GM23338 (cell line): Measurements from ENCODE around the gene DNAJB8. TPM values are rescaled to one million over a fixed set of nuclear protein-coding genes. Genes with fewer than 3 reads are reported as not detected.
A peak's percentile ranks its signal among the peaks of the same experiment; 100 is the strongest.

Source experiments
- ATAC-seq: fragments of 200-7000 bp; cut with Tn5 transposase; 3 replicates; pipeline ENCODE4 v1.9.1; 2020
- DNase-seq: peaks from one replicate; pipeline ENCODE4 v3.0.0-alpha.2; 2015; ENCODE audit warnings: low spot score
- H2AFZ ChIP-seq: fragments of 200-600 bp; sonication (generic); 2 replicates; pipeline ENCODE4 v1.8.0; 2016; ENCODE audit warnings: antibody characterized with exemption, mild to moderate bottlenecking, moderate library complexity
- H3F3A ChIP-seq: fragments of 200-600 bp; sonication (generic); replicated peaks from 2 replicates; pipeline ENCODE4 v1.8.0; 2017; ENCODE audit warnings: antibody characterized with exemption, mixed run types, low read depth
- H3K27ac ChIP-seq: fragments of 200-600 bp; sonication (generic); 2 replicates; pipeline ENCODE4 v1.6.1; 2016; ENCODE audit warnings: low read depth
- H3K27me3 ChIP-seq: fragments of 200-600 bp; sonication (generic); 2 replicates; pipeline ENCODE4 v1.8.0; 2016; ENCODE audit warnings: mild to moderate bottlenecking, mixed run types, moderate library complexity; ENCODE audit not compliant: insufficient read depth
- H3K36me3 ChIP-seq: fragments of 200-600 bp; sonication (generic); 2 replicates; pipeline ENCODE4 v1.8.0; 2016; ENCODE audit warnings: mild to moderate bottlenecking; ENCODE audit not compliant: insufficient read depth
- H3K4me1 ChIP-seq: fragments of 200-600 bp; sonication (generic); 2 replicates; pipeline ENCODE4 v1.8.0; 2016; ENCODE audit warnings: mild to moderate bottlenecking, moderate library complexity; ENCODE audit not compliant: insufficient read depth
- H3K4me2 ChIP-seq: fragments of 200-600 bp; sonication (generic); 2 replicates; pipeline ENCODE4 v1.7.1; 2017; ENCODE audit warnings: mixed run types
- H3K4me3 ChIP-seq: fragments of 200-600 bp; sonication (generic); 2 replicates; pipeline ENCODE4 v1.6.1; 2016; ENCODE audit warnings: mixed run types
- H3K79me2 ChIP-seq: fragments of 200-600 bp; sonication (generic); replicated peaks from 2 replicates; pipeline ENCODE4 v1.8.0; 2017; ENCODE audit warnings: mild to moderate bottlenecking; ENCODE audit not compliant: insufficient read depth
- H3K9me2 ChIP-seq: fragments of 200-600 bp; sonication (generic); 2 replicates; pipeline ENCODE4 v1.8.0; 2017; ENCODE audit not compliant: insufficient read depth
- H4K20me1 ChIP-seq: fragments of 200-600 bp; sonication (generic); replicated peaks from 2 replicates; pipeline ENCODE4 v1.8.0; 2017; ENCODE audit warnings: mild to moderate bottlenecking; ENCODE audit not compliant: insufficient read depth
- H3K27ac Mint-ChIP-seq: 2 replicates; pipeline ENCODE4 v1.8.0; 2020; ENCODE audit warnings: inconsistent platforms, mild to moderate bottlenecking, moderate library complexity, mixed read lengths
- H3K27me3 Mint-ChIP-seq: 3 replicates; pipeline ENCODE4 v1.8.0; 2022; ENCODE audit warnings: low read depth, mild to moderate bottlenecking, moderate library complexity, mixed read lengths, inconsistent platforms; ENCODE audit not compliant: insufficient read depth, poor library complexity
- H3K36me3 Mint-ChIP-seq: 3 replicates; pipeline ENCODE4 v1.8.0; 2021; ENCODE audit warnings: low read depth, mild to moderate bottlenecking, inconsistent platforms, moderate library complexity, mixed read lengths
- H3K4me1 Mint-ChIP-seq: 3 replicates; pipeline ENCODE4 v1.8.0; 2020; ENCODE audit warnings: mild to moderate bottlenecking, inconsistent platforms, mixed read lengths
- H3K4me3 Mint-ChIP-seq: 3 replicates; pipeline ENCODE4 v1.8.0; 2021; ENCODE audit warnings: moderate library complexity, mild to moderate bottlenecking, inconsistent platforms, mixed read lengths
- H3K9me3 Mint-ChIP-seq: 3 replicates; pipeline ENCODE4 v1.8.0; 2020; ENCODE audit warnings: moderate library complexity, mild to moderate bottlenecking, inconsistent platforms, mixed read lengths
- CREB1 ChIP-seq: fragments of 250-450 bp; sonication (Bioruptor Pico); IDR thresholded peaks from 2 replicates; pipeline ENCODE4 v1.5.0; 2020; ENCODE audit warnings: low read depth, mild to moderate bottlenecking, moderate library complexity
- EZH2 ChIP-seq: fragments of 200-600 bp; sonication (generic); IDR thresholded peaks from one replicate; pipeline ENCODE4 v1.8.0; 2017; ENCODE audit warnings: antibody characterized with exemption, mild to moderate bottlenecking, low read depth; ENCODE audit not compliant: unreplicated experiment
- EZH2phosphoT487 ChIP-seq: fragments of 200-600 bp; sonication (generic); IDR thresholded peaks from one replicate; pipeline ENCODE4 v1.8.1; 2018; ENCODE audit warnings: antibody characterized with exemption; ENCODE audit not compliant: unreplicated experiment
- JUNB ChIP-seq: IDR thresholded peaks from one replicate; pipeline ENCODE4 v1.6.1; 2016; ENCODE audit warnings: antibody characterized with exemption; ENCODE audit not compliant: unreplicated experiment
- NANOG ChIP-seq: IDR thresholded peaks from 2 replicates; pipeline ENCODE4 v1.6.1; 2016; ENCODE audit warnings: antibody characterized with exemption, borderline replicate concordance
- POLR2AphosphoS5 ChIP-seq: IDR thresholded peaks from 2 replicates; pipeline ENCODE4 v1.6.1; 2016; ENCODE audit warnings: antibody characterized with exemption, low read depth
- STAT1 ChIP-seq: IDR thresholded peaks from one replicate; pipeline ENCODE4 v1.6.1; 2016; ENCODE audit warnings: antibody characterized with exemption; ENCODE audit not compliant: unreplicated experiment
- ZNF114 ChIP-seq: fragments of 250-450 bp; sonication (Bioruptor Pico); IDR thresholded peaks from 2 replicates; pipeline ENCODE4 v1.5.0; 2020; ENCODE audit warnings: mild to moderate bottlenecking, moderate library complexity
- ZNF331 ChIP-seq: fragments of 250-450 bp; sonication (Bioruptor Pico); IDR thresholded peaks from 2 replicates; pipeline ENCODE4 v1.5.0; 2020; ENCODE audit warnings: low read depth, mild to moderate bottlenecking, moderate library complexity
- polyA plus RNA-seq: library from polyadenylated mRNA; unstranded; fragments of >200 nt; fragmentation: Nextera tagmentation; extraction: Ambion mirVana; gene quantifications from 2 replicates; pipeline ENCODE4 v1.2.1, GENCODE V29; 2016
- total RNA-seq: library from RNA; depleted of rRNA; stranded (reverse); fragments of >200 nt; shearing (Covaris generic); gene quantifications from 2 replicates; pipeline ENCODE4 v1.2.3, GENCODE V29; 2014
- TF ChIP-seq, protein P1 (sequence below): IDR thresholded peaks from 2 replicates; pipeline ENCODE4 v1.6.1; 2016; ENCODE audit warnings: antibody characterized with exemption
- TF ChIP-seq, protein P2 (sequence below), 2 experiments: fragments of 200-600 bp in 1 of 2; sonication (generic) in 1 of 2; conservative IDR thresholded peaks; 2 replicates each; pipeline versions ENCODE4 v1.5.1 to v1.6.1; 2016 to 2017; ENCODE audit warnings: antibody characterized with exemption in 2 of 2, low read depth in 2 of 2, mild to moderate bottlenecking in 2 of 2, moderate library complexity in 1 of 2
- TF ChIP-seq, protein P3 (sequence below): fragments of 250-450 bp; sonication (Bioruptor Pico); IDR thresholded peaks from 2 replicates; pipeline ENCODE4 v1.5.0; 2020; ENCODE audit warnings: mild to moderate bottlenecking, moderate library complexity
- TF ChIP-seq, protein P4 (sequence below): IDR thresholded peaks from one replicate; pipeline ENCODE4 v1.6.1; 2018; ENCODE audit warnings: antibody characterized with exemption; ENCODE audit not compliant: unreplicated experiment

DNAJB8 gene
- total and polyA plus RNA-seq, 2 experiments from 2014 or later, result not detected

DNA sequence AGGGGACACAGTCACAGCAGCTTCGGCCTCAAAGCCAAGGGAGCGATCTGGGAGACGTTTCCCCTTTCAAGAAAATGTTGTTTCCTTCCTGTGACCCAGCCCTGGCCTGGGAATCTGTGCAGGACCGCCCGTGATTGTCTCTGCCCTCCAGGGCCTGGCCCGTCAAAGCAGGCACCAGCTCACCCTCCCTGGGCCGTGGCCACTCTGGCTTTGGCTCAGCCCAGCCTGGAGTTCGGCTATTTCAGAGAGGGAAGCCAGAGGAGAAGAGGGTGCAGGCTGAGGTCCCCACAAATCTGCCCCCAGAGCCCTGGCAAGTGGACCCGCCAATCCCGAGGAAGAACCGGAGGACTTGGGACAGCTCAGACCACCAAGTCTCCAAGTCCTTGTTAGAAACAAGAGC, 13.6 kb upstream of the DNAJB8 start:
- Histone ChIP-seq H3K4me3 (no peak overlapping the region), H3K27me3 (peaks cover 100% of the 10 kb centered on the region)
- no peak overlapping the region for H3K27ac Mint-ChIP-seq

More for the DNA sequence above, 13.6 kb upstream of the DNAJB8 start:
- Histone ChIP-seq H3K9me2 (peaks cover 11% of the 10 kb centered on the region), H3K4me2 (no peak overlapping the region), H3F3A (peaks cover 20% of the 10 kb centered on the region), H3K27ac (no peak overlapping the region), H3K36me3 (no peaks in the 10 kb centered on the region), H4K20me1 (peaks cover 6% of the 10 kb centered on the region), H2AFZ (no peak overlapping the region), H3K79me2 (no peaks in the 10 kb centered on the region), H3K4me1 (peaks cover 40% of the 10 kb centered on the region)
- H3K4me1 Mint-ChIP-seq, result peaks cover 56% of the 10 kb centered on the region
- 0 out of 3 replicates have a peak overlapping the region, but pooled peaks have one; percentile 10 for H3K4me3 Mint-ChIP-seq
- peaks cover 98% of the 10 kb centered on the region for H3K27me3 Mint-ChIP-seq
- no peaks in the 10 kb centered on the region; the same call in 2 of the 3 replicates for H3K9me3 Mint-ChIP-seq
- no peak for ATAC-seq
- DNase-seq, result no peak
- TF ChIP-seq CREB1 (CRISPR knock-in tag) (no peak), EZH2phosphoT487 (no peak), JUNB (no peak), STAT1 (no peak), NANOG (no peak), EZH2 (no peak), POLR2AphosphoS5 (no peak), ZNF331 (CRISPR knock-in tag) (no peak), ZNF114 (no peak)
- TF ChIP-seq, protein P1, sequence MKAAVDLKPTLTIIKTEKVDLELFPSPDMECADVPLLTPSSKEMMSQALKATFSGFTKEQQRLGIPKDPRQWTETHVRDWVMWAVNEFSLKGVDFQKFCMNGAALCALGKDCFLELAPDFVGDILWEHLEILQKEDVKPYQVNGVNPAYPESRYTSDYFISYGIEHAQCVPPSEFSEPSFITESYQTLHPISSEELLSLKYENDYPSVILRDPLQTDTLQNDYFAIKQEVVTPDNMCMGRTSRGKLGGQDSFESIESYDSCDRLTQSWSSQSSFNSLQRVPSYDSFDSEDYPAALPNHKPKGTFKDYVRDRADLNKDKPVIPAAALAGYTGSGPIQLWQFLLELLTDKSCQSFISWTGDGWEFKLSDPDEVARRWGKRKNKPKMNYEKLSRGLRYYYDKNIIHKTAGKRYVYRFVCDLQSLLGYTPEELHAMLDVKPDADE, result no peak
- TF ChIP-seq, protein P2, sequence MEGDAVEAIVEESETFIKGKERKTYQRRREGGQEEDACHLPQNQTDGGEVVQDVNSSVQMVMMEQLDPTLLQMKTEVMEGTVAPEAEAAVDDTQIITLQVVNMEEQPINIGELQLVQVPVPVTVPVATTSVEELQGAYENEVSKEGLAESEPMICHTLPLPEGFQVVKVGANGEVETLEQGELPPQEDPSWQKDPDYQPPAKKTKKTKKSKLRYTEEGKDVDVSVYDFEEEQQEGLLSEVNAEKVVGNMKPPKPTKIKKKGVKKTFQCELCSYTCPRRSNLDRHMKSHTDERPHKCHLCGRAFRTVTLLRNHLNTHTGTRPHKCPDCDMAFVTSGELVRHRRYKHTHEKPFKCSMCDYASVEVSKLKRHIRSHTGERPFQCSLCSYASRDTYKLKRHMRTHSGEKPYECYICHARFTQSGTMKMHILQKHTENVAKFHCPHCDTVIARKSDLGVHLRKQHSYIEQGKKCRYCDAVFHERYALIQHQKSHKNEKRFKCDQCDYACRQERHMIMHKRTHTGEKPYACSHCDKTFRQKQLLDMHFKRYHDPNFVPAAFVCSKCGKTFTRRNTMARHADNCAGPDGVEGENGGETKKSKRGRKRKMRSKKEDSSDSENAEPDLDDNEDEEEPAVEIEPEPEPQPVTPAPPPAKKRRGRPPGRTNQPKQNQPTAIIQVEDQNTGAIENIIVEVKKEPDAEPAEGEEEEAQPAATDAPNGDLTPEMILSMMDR (conservative IDR thresholded peaks at IDR 0.05; ENCODE audit: low read depth in 2 of 2), result no peak
- TF ChIP-seq, protein P3, sequence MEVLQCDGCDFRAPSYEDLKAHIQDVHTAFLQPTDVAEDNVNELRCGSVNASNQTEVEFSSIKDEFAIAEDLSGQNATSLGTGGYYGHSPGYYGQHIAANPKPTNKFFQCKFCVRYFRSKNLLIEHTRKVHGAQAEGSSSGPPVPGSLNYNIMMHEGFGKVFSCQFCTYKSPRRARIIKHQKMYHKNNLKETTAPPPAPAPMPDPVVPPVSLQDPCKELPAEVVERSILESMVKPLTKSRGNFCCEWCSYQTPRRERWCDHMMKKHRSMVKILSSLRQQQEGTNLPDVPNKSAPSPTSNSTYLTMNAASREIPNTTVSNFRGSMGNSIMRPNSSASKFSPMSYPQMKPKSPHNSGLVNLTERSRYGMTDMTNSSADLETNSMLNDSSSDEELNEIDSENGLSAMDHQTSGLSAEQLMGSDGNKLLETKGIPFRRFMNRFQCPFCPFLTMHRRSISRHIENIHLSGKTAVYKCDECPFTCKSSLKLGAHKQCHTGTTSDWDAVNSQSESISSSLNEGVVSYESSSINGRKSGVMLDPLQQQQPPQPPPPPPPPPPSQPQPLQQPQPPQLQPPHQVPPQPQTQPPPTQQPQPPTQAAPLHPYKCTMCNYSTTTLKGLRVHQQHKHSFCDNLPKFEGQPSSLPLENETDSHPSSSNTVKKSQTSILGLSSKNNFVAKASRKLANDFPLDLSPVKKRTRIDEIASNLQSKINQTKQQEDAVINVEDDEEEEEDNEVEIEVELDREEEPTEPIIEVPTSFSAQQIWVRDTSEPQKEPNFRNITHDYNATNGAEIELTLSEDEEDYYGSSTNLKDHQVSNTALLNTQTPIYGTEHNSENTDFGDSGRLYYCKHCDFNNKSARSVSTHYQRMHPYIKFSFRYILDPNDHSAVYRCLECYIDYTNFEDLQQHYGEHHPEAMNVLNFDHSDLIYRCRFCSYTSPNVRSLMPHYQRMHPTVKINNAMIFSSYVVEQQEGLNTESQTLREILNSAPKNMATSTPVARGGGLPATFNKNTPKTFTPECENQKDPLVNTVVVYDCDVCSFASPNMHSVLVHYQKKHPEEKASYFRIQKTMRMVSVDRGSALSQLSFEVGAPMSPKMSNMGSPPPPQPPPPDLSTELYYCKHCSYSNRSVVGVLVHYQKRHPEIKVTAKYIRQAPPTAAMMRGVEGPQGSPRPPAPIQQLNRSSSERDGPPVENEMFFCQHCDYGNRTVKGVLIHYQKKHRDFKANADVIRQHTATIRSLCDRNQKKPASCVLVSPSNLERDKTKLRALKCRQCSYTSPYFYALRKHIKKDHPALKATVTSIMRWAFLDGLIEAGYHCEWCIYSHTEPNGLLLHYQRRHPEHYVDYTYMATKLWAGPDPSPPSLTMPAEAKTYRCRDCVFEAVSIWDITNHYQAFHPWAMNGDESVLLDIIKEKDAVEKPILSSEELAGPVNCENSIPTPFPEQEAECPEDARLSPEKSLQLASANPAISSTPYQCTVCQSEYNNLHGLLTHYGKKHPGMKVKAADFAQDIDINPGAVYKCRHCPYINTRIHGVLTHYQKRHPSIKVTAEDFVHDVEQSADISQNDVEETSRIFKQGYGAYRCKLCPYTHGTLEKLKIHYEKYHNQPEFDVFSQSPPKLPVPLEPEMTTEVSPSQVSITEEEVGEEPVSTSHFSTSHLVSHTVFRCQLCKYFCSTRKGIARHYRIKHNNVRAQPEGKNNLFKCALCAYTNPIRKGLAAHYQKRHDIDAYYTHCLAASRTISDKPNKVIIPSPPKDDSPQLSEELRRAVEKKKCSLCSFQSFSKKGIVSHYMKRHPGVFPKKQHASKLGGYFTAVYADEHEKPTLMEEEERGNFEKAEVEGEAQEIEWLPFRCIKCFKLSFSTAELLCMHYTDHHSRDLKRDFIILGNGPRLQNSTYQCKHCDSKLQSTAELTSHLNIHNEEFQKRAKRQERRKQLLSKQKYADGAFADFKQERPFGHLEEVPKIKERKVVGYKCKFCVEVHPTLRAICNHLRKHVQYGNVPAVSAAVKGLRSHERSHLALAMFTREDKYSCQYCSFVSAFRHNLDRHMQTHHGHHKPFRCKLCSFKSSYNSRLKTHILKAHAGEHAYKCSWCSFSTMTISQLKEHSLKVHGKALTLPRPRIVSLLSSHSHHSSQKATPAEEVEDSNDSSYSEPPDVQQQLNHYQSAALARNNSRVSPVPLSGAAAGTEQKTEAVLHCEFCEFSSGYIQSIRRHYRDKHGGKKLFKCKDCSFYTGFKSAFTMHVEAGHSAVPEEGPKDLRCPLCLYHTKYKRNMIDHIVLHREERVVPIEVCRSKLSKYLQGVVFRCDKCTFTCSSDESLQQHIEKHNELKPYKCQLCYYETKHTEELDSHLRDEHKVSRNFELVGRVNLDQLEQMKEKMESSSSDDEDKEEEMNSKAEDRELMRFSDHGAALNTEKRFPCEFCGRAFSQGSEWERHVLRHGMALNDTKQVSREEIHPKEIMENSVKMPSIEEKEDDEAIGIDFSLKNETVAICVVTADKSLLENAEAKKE (CRISPR knock-in tag), result no peak
- TF ChIP-seq, protein P4, sequence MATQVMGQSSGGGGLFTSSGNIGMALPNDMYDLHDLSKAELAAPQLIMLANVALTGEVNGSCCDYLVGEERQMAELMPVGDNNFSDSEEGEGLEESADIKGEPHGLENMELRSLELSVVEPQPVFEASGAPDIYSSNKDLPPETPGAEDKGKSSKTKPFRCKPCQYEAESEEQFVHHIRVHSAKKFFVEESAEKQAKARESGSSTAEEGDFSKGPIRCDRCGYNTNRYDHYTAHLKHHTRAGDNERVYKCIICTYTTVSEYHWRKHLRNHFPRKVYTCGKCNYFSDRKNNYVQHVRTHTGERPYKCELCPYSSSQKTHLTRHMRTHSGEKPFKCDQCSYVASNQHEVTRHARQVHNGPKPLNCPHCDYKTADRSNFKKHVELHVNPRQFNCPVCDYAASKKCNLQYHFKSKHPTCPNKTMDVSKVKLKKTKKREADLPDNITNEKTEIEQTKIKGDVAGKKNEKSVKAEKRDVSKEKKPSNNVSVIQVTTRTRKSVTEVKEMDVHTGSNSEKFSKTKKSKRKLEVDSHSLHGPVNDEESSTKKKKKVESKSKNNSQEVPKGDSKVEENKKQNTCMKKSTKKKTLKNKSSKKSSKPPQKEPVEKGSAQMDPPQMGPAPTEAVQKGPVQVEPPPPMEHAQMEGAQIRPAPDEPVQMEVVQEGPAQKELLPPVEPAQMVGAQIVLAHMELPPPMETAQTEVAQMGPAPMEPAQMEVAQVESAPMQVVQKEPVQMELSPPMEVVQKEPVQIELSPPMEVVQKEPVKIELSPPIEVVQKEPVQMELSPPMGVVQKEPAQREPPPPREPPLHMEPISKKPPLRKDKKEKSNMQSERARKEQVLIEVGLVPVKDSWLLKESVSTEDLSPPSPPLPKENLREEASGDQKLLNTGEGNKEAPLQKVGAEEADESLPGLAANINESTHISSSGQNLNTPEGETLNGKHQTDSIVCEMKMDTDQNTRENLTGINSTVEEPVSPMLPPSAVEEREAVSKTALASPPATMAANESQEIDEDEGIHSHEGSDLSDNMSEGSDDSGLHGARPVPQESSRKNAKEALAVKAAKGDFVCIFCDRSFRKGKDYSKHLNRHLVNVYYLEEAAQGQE, result no peak
- H3K36me3 Mint-ChIP-seq, result no peaks in the 10 kb centered on the region; the same call in 2 of the 3 replicates
